Measurements from ENCODE around the gene MRPL42. TPM values are rescaled to one million over a fixed set of nuclear protein-coding genes. Genes with fewer than 3 reads are reported as not detected.

Gene MRPL42
- total and polyA plus RNA-seq, 2 experiments from 2014 or later = 195 to 269 TPM

GRCh38 chr12:93549174-93549573 lies 81.9 kb downstream of the MRPL42 start (continued):
- TF ChIP-seq, protein P1, sequence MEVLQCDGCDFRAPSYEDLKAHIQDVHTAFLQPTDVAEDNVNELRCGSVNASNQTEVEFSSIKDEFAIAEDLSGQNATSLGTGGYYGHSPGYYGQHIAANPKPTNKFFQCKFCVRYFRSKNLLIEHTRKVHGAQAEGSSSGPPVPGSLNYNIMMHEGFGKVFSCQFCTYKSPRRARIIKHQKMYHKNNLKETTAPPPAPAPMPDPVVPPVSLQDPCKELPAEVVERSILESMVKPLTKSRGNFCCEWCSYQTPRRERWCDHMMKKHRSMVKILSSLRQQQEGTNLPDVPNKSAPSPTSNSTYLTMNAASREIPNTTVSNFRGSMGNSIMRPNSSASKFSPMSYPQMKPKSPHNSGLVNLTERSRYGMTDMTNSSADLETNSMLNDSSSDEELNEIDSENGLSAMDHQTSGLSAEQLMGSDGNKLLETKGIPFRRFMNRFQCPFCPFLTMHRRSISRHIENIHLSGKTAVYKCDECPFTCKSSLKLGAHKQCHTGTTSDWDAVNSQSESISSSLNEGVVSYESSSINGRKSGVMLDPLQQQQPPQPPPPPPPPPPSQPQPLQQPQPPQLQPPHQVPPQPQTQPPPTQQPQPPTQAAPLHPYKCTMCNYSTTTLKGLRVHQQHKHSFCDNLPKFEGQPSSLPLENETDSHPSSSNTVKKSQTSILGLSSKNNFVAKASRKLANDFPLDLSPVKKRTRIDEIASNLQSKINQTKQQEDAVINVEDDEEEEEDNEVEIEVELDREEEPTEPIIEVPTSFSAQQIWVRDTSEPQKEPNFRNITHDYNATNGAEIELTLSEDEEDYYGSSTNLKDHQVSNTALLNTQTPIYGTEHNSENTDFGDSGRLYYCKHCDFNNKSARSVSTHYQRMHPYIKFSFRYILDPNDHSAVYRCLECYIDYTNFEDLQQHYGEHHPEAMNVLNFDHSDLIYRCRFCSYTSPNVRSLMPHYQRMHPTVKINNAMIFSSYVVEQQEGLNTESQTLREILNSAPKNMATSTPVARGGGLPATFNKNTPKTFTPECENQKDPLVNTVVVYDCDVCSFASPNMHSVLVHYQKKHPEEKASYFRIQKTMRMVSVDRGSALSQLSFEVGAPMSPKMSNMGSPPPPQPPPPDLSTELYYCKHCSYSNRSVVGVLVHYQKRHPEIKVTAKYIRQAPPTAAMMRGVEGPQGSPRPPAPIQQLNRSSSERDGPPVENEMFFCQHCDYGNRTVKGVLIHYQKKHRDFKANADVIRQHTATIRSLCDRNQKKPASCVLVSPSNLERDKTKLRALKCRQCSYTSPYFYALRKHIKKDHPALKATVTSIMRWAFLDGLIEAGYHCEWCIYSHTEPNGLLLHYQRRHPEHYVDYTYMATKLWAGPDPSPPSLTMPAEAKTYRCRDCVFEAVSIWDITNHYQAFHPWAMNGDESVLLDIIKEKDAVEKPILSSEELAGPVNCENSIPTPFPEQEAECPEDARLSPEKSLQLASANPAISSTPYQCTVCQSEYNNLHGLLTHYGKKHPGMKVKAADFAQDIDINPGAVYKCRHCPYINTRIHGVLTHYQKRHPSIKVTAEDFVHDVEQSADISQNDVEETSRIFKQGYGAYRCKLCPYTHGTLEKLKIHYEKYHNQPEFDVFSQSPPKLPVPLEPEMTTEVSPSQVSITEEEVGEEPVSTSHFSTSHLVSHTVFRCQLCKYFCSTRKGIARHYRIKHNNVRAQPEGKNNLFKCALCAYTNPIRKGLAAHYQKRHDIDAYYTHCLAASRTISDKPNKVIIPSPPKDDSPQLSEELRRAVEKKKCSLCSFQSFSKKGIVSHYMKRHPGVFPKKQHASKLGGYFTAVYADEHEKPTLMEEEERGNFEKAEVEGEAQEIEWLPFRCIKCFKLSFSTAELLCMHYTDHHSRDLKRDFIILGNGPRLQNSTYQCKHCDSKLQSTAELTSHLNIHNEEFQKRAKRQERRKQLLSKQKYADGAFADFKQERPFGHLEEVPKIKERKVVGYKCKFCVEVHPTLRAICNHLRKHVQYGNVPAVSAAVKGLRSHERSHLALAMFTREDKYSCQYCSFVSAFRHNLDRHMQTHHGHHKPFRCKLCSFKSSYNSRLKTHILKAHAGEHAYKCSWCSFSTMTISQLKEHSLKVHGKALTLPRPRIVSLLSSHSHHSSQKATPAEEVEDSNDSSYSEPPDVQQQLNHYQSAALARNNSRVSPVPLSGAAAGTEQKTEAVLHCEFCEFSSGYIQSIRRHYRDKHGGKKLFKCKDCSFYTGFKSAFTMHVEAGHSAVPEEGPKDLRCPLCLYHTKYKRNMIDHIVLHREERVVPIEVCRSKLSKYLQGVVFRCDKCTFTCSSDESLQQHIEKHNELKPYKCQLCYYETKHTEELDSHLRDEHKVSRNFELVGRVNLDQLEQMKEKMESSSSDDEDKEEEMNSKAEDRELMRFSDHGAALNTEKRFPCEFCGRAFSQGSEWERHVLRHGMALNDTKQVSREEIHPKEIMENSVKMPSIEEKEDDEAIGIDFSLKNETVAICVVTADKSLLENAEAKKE (CRISPR knock-in tag; IDR thresholded peaks at IDR 0.05) = no peak
- no peak for TF ChIP-seq ZNF114 (CRISPR knock-in tag; IDR thresholded peaks at IDR 0.05)
- TF ChIP-seq, protein P2, sequence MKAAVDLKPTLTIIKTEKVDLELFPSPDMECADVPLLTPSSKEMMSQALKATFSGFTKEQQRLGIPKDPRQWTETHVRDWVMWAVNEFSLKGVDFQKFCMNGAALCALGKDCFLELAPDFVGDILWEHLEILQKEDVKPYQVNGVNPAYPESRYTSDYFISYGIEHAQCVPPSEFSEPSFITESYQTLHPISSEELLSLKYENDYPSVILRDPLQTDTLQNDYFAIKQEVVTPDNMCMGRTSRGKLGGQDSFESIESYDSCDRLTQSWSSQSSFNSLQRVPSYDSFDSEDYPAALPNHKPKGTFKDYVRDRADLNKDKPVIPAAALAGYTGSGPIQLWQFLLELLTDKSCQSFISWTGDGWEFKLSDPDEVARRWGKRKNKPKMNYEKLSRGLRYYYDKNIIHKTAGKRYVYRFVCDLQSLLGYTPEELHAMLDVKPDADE (IDR thresholded peaks at IDR 0.05) = no peak
- TF ChIP-seq EZH2phosphoT487 (IDR thresholded peaks at IDR 0.05; ENCODE audit: unreplicated experiment) = no peak
- TF ChIP-seq EZH2 (IDR thresholded peaks at IDR 0.05; ENCODE audit: low read depth, unreplicated experiment) = no peak
- TF ChIP-seq, protein P3, sequence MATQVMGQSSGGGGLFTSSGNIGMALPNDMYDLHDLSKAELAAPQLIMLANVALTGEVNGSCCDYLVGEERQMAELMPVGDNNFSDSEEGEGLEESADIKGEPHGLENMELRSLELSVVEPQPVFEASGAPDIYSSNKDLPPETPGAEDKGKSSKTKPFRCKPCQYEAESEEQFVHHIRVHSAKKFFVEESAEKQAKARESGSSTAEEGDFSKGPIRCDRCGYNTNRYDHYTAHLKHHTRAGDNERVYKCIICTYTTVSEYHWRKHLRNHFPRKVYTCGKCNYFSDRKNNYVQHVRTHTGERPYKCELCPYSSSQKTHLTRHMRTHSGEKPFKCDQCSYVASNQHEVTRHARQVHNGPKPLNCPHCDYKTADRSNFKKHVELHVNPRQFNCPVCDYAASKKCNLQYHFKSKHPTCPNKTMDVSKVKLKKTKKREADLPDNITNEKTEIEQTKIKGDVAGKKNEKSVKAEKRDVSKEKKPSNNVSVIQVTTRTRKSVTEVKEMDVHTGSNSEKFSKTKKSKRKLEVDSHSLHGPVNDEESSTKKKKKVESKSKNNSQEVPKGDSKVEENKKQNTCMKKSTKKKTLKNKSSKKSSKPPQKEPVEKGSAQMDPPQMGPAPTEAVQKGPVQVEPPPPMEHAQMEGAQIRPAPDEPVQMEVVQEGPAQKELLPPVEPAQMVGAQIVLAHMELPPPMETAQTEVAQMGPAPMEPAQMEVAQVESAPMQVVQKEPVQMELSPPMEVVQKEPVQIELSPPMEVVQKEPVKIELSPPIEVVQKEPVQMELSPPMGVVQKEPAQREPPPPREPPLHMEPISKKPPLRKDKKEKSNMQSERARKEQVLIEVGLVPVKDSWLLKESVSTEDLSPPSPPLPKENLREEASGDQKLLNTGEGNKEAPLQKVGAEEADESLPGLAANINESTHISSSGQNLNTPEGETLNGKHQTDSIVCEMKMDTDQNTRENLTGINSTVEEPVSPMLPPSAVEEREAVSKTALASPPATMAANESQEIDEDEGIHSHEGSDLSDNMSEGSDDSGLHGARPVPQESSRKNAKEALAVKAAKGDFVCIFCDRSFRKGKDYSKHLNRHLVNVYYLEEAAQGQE (IDR thresholded peaks at IDR 0.05; ENCODE audit: unreplicated experiment) = no peak
- no peak for TF ChIP-seq STAT1 (IDR thresholded peaks at IDR 0.05; ENCODE audit: unreplicated experiment)

All from GM23338 (cell line).